Measurements from ENCODE around the gene PTPRN2. TPM values are rescaled to one million over a fixed set of nuclear protein-coding genes. Genes with fewer than 3 reads are reported as not detected.

PTPRN2 gene
- total RNA-seq, 2 experiments from 2014 or later: 0.70 TPM; not detected in 1

DNA sequence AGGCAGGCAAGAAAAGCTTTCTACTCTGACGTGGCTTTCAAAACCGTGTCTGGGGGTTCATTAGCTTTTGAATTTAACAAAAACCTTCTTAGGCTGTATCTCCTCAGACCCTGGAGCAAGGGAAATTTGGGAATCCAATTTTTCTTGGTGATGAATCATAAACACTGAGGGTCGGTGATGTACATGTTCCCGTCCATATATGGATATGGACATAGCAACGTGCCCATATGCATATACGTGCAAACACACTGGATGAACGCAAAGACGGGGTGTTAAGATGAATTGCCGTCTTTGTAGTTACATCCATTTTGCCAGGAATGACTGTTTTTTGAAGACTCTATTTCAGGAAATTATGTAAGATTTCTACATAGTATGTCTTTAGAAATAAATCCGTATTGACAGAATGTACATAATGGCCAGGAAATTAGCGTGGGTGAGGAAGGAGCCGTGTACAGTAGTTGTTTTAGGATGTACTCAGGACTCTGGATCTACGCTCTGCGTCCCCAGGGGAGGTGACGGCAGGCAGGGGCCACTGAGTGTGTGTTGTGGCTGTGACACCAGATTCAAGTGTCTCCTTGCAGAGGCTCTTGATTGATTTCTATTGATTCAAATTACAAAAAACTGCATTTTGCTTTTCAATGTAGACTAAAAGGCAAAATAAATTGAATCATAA lies 1012.6 kb downstream of the PTPRN2 start:
- no peaks in the 10 kb centered on the region for H3K36me3 ChIP-seq (ENCODE audit: insufficient read depth, low read length)
- no peak overlapping the region for H3K4me2 ChIP-seq (ENCODE audit: low read length)
- no peaks in the 10 kb centered on the region for H3K4me1 ChIP-seq (ENCODE audit: insufficient read depth, low read length, poor library complexity, severe bottlenecking)
- no peak overlapping the region for H2AFZ ChIP-seq (ENCODE audit: low read length)
- H3K4me3 ChIP-seq (ENCODE audit: low read depth, low read length, poor library complexity, severe bottlenecking): no peak overlapping the region
- no peak for TF ChIP-seq EZH2phosphoT487 (IDR thresholded peaks at IDR 0.05; ENCODE audit: borderline replicate concordance, low read depth, low read length)
- TF ChIP-seq, protein P1, sequence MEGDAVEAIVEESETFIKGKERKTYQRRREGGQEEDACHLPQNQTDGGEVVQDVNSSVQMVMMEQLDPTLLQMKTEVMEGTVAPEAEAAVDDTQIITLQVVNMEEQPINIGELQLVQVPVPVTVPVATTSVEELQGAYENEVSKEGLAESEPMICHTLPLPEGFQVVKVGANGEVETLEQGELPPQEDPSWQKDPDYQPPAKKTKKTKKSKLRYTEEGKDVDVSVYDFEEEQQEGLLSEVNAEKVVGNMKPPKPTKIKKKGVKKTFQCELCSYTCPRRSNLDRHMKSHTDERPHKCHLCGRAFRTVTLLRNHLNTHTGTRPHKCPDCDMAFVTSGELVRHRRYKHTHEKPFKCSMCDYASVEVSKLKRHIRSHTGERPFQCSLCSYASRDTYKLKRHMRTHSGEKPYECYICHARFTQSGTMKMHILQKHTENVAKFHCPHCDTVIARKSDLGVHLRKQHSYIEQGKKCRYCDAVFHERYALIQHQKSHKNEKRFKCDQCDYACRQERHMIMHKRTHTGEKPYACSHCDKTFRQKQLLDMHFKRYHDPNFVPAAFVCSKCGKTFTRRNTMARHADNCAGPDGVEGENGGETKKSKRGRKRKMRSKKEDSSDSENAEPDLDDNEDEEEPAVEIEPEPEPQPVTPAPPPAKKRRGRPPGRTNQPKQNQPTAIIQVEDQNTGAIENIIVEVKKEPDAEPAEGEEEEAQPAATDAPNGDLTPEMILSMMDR (conservative IDR thresholded peaks at IDR 0.05; ENCODE audit: low read length): no peak
- no peaks in the 10 kb centered on the region for H3K9me3 ChIP-seq (ENCODE audit: low read length)
- CTCF ChIA-PET (ENCODE audit: unreplicated experiment): no interaction called here
- no peaks in the 10 kb centered on the region for H4K20me1 ChIP-seq (ENCODE audit: insufficient read depth, low read length)
- H3K27ac ChIP-seq (ENCODE audit: low read depth, low read length, poor library complexity, severe bottlenecking): no peak overlapping the region
- no peaks in the 10 kb centered on the region for H3K79me2 ChIP-seq (ENCODE audit: insufficient read depth, low read depth, low read length)
- DNase-seq (ENCODE audit: low spot score): no peak
- POLR2A ChIA-PET: no interaction called here
- intact Hi-C loops (cut with micrococcal nuclease; ENCODE audit: unreplicated experiment): no loop called here
- no TSS peak for BruUV-seq (replicated peaks)
- H3K9me2 ChIP-seq (ENCODE audit: insufficient read depth, low read length): no peaks in the 10 kb centered on the region

DNA sequence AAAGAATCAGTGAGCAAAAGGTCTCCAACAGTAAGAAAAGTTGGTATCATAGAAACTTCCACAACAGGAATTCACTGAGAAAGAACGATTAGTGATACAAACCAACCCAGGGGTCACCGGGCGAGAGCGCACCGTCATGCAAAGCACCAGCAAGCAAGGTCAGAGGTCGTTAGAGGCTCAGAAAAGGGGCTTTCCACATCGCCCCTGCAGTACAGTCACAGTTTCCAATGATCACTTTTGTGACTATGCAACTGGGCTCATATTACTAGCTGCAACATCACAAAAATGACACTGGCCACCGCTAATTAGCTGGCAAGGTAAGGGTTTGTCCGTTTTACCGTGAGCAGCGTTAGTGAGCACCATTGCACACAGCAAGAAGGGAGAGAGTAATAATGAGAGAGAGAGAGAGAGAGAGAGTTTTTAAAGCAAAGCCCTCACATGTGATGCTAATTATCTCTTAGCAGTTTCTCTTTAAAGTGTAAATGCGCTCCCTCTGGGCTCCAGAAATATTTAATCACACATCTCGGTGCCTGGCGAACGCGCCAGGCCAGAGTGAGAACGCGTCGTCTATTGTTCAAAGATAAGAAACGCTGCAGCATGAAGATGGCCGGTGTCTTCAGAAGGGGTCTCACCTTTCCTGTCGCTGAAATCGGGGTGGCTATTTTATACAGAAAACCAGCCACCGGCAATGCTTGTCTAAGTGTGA lies 1013.4 kb downstream of the PTPRN2 start:
- no peak overlapping the region for H3K4me2 ChIP-seq (ENCODE audit: low read length)
- H3K27ac ChIP-seq (ENCODE audit: low read depth, low read length, poor library complexity, severe bottlenecking): no peak overlapping the region
- TF ChIP-seq, protein P1 (conservative IDR thresholded peaks at IDR 0.05; ENCODE audit: low read length): no peak
- TF ChIP-seq EZH2phosphoT487 (IDR thresholded peaks at IDR 0.05; ENCODE audit: borderline replicate concordance, low read depth, low read length): no peak
- no peak for DNase-seq (ENCODE audit: low spot score)
- intact Hi-C loops (cut with micrococcal nuclease; ENCODE audit: unreplicated experiment): no loop called here
- H3K4me3 ChIP-seq (ENCODE audit: low read depth, low read length, poor library complexity, severe bottlenecking): no peak overlapping the region
- H3K36me3 ChIP-seq (ENCODE audit: insufficient read depth, low read length): no peaks in the 10 kb centered on the region
- no peak overlapping the region for H2AFZ ChIP-seq (ENCODE audit: low read length)
- no peaks in the 10 kb centered on the region for H3K79me2 ChIP-seq (ENCODE audit: insufficient read depth, low read depth, low read length)
- H3K4me1 ChIP-seq (ENCODE audit: insufficient read depth, low read length, poor library complexity, severe bottlenecking): no peaks in the 10 kb centered on the region
- H3K9me3 ChIP-seq (ENCODE audit: low read length): no peaks in the 10 kb centered on the region
- H4K20me1 ChIP-seq (ENCODE audit: insufficient read depth, low read length): no peaks in the 10 kb centered on the region
- CTCF ChIA-PET (ENCODE audit: unreplicated experiment): no interaction called here
- POLR2A ChIA-PET: no interaction called here
- BruUV-seq (replicated peaks): no TSS peak
- no peaks in the 10 kb centered on the region for H3K9me2 ChIP-seq (ENCODE audit: insufficient read depth, low read length)

DNA sequence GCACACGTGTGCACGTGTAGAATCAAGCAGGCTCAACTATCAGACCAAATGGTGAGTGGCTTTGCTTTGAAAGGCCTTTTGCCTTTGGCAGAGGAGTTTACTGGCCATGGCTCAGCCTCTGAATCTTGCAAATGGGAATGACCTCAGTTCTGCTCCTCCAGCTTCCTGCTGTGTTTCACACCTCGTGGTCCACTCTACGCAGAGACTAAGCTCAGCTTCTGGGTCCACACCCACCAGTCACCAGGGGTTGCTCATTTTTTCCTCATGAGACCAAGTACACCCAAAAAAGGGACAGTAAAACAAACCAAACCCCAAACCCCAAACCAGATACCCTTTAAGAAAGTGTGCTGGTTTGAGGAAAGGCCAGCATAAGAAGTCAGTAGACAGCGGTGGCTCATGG lies 1014.4 kb downstream of the PTPRN2 start:
- no TSS peak for BruUV-seq (replicated peaks)
- intact Hi-C loops (cut with micrococcal nuclease; ENCODE audit: unreplicated experiment): no loop called here
- Histone ChIP-seq H3K79me2 (ENCODE audit: insufficient read depth, low read depth, low read length) (no peaks in the 10 kb centered on the region), H3K9me3 (ENCODE audit: low read length) (no peaks in the 10 kb centered on the region), H3K4me2 (ENCODE audit: low read length) (no peak overlapping the region), H3K4me3 (ENCODE audit: low read depth, low read length, poor library complexity, severe bottlenecking) (no peak overlapping the region), H3K9me2 (ENCODE audit: insufficient read depth, low read length) (no peaks in the 10 kb centered on the region), H3K27ac (ENCODE audit: low read depth, low read length, poor library complexity, severe bottlenecking) (no peak overlapping the region), H2AFZ (ENCODE audit: low read length) (no peak overlapping the region), H3K4me1 (ENCODE audit: insufficient read depth, low read length, poor library complexity, severe bottlenecking) (peaks cover 4% of the 10 kb centered on the region), H3K36me3 (ENCODE audit: insufficient read depth, low read length) (no peaks in the 10 kb centered on the region), H4K20me1 (ENCODE audit: insufficient read depth, low read length) (no peaks in the 10 kb centered on the region)
- TF ChIP-seq, protein P1 (conservative IDR thresholded peaks at IDR 0.05; ENCODE audit: low read length): no peak
- no peak for TF ChIP-seq EZH2phosphoT487 (IDR thresholded peaks at IDR 0.05; ENCODE audit: borderline replicate concordance, low read depth, low read length)
- no peak for DNase-seq (ENCODE audit: low spot score)
- ChIA-PET CTCF (ENCODE audit: unreplicated experiment) (no interaction called here), POLR2A (no interaction called here)

Data from OCI-LY7 (cell line).